ENCODE data around the gene NOXO1.
"Not testable (repeated sequence)": the region's sequence is repeated elsewhere in the genome, so short reads cannot be mapped to it uniquely, and the experiment has no call there.

The NOXO1 gene

DNA sequence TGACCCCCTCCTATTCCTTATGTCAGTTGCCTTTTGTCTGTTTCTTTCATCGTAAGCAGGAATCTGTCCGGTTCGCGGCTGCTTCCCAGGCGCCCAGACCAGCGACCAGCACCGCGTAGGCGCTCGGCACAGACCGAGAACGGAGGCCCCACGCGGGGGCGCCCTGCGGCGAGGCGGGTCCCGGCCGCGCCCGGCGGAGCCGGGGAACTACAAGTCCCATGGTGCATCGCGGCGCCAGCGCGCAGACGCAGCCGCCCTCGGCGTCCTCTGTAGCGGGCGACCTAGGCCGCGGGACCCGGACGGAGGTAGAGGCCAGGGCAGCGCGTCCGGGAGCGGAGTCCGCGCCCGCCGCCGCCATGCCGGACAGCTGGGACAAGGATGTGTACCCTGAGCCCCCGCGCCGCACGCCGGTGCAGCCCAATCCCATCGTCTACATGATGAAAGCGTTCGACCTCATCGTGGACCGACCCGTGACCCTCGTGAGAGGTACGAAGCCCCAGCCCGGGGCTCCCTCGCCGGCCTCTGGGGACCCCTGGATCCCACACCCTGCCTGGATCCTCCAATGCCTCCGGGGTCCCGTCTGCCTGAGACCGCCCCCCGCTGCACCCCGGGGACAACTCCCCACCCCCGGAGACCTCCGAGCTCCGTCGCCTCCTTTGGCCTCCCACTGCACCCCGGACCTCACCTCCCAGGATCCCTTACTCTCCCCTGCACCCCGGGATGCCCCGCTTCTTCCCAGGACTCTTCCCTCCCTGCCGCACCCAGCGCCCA lies 21.8 kb downstream of the NOXO1 start, which contains the start of gene NDUFB10:
TSS of gene NDUFB10 (plus strand) at position 270 of the 771 bp plus-strand sequence. CDS start at position 357, 87 bp downstream.
- no peak for FAIRE-seq

DNA sequence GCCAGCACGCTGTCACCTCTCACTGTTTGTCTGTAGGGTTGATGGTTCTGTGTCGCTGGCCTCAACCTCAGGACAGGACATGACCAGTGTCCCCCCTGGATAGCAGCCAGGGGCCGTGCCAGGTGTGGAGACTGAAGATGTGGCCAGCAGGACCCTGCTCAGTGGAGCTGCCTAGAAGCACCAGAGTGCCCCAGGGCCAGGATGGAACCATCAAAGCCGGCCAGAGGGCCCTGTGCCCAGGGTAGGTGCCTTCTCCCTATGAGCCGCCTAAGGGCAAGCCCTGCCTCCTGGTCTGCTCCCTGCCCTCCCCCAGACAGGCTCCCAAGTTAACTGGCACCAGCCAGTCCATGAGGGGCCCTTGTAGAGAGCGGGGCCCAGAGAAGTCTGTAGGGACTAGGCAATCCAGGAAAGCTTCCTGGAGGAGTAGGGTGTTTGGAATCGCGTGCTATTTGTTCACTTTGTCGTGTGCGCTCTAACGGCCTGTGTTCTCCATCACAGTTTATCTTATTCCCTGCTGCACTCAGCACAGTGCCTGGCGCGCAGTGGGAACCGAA lies 22.5 kb downstream of the NOXO1 start:
- FAIRE-seq: no peak

DNA sequence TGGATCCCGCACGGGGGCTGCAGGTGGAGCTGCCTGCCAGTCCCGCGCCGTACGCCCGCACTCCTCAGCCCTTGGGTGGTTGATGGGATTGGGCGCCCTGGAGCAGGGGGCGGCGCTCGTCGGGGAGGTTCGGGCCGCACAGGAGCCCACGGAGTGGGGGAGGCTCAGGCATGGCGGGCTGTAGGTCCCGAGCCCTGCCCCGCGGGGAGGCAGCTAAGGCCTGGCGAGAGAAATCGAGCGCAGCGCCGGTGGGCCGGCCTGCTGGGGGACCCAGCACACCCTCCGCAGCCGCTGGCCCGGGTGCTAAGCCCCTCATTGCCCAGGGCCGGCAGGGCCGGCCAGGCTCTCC lies 23.2 kb downstream of the NOXO1 start:
- FAIRE-seq: not testable (repeated sequence)

DNA sequence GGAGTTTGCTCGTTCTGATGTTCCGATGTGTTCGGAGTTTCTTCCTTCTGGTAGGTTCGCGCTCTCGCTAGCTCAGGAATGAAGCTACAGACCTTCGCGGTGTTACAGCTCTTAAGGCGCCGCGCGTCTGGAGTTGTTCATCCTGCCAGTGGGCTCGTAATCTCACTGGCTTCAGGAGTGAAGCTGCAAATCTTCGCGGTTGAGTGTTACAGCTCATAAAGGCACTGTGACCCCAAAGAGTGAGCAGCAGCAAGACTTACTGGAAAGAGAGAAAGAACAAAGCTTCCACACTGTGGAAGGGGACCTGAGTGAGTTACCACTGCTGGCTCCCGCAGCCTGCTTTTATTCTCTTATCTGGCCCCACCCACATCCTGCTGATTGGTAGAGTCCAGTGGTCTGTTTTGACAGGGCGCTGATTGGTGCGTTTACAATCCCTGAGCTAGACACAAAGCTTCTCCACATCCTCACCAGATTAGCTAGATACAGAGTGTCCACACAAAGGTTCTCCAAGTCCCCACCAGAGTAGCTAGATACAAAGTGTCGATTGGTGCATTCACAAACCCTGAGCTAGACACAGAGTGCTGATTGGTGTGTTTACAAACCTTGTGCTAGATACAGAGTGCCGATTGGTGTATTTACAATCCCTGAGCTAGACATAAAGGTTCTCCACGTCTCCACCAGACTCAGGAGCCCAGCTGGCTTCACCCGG lies 23.7 kb downstream of the NOXO1 start:
- not testable (repeated sequence) for FAIRE-seq

DNA sequence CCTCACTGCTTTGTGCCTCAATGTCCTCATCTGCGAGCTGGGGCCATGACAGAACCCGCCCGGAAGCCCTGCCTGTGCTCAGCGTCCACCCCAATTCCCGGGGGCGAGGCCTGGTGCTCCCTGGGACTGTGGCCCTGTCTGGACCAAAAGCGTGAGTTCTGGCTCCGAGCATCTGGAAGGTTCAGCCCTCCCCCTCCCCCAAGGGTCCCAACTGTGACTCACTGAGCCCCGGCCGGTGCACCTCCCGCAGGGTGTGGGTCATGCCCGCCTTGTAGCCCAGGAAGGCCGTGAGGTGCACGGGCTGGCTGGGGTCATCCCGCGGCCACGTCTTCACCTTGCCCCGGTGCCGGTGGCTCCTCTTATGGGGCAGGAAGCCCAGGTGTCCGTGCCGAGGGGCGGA lies 27.5 kb downstream of the NOXO1 start:
- FAIRE-seq: no peak

DNA sequence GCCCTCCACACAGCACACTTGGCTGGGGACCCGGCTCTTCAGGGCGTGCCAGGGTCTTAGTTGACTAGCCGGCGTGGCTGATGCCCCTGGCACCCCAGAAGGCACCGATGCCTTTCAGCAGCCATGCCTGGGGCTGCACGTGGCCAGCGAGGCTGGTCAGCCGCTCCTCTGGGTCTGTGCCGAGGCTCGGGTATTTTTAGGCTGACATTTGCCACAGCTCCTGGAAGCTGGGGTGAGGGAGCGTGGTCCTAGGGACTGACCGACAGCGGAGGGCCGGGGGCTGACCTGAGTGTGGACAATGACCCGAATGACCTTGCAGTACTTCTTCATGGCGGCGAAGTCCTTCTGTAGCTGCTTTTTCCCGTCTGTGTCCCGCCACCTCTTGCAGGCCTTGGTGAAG lies 30.7 kb downstream of the NOXO1 start:
- no peak for FAIRE-seq

DNA sequence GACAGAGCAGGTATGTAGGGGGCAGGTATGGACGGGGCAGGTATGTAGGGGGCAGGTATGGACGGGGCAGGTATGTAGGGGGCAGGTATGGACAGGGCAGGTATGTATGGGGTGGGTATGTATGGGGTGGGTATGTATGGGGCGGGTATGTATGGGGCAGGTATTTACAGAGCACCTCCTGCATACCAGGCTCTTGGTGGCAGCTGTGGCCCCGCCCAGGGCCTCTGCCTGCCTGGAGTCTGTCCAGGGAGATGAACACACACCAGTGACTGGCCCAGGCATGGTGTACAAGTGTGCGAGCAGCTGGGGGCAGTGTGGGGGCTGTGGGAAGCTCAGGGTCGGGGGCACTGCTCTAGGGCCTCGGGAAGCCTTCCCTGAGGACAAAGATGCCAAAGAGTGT lies 31.2 kb downstream of the NOXO1 start:
- no peak for FAIRE-seq

DNA sequence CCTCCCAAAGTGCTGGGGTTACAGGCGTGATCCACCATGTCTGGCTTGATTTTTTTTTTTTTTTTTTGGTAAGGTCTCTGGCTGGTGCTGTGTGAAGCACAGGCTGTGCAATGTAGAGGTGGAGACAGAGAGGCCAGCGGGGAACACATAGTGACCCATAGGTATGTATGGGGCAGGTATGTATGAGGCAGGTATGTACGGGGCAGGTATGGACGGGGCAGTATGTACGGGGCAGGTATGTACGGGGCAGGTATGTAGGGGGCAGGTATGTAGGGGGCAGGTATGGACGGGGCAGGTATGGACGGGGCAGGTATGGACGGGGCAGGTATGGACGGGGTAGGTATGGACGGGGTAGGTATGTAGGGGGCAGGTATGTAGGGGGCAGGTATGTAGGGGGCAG lies 31.8 kb downstream of the NOXO1 start:
- no peak for FAIRE-seq

DNA sequence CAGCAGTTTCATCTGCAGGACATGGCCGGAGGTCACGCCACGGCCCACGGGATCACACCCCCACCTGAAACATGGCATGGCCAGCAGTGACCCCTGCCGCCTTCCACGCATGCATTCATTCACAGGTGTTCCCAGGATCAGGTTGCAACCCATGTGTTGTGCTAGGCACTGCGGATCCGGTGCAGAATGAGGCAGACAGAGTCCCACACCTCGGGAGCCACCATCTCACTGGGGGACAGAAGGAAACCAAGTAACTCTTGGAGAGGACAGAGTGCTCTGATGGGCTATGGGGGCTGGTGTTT lies 33.9 kb downstream of the NOXO1 start:
- no peak for FAIRE-seq

DNA sequence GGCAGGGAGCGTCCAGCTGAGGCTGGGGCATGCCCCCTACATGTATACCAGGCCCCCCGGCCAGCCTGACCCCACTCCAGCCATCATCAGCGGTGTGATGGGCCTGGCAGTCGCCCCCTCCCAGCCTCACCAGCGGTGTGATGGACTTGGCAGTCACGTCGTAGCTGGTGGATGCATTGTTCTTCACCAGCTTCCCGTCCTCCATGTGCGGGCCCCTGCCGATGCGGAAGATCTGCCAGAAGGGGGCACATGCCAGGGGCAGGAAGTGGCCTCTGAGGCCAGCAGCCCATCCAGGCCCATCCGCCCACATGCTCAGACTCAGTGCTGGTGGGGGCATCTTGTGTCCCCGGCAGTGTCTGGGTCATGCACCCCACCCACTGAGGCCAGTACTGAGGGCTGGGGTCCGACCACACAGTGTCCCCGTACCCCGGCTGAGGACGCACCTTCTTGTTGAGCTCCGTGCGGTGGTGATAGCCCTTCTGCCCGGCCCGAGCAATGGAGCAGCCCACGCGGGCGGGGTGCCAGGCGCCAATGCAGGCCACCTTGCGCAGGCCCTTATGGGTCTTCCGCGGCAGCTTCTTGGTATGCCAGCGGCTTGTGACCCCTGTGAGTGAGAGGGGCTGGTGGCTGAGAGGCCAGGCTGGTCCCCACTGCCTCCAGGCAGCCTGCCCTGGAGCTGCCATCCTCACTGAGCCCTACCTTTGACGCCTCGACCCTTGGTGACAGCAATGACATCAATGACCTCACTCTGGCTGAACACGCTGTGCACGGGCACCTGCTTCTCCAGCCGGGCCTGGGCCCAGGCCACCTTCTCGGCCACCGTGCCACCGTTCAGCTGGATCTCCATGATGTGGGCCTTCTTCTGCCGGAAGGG lies 34.5 kb downstream of the NOXO1 start:
- no peak for FAIRE-seq

DNA sequence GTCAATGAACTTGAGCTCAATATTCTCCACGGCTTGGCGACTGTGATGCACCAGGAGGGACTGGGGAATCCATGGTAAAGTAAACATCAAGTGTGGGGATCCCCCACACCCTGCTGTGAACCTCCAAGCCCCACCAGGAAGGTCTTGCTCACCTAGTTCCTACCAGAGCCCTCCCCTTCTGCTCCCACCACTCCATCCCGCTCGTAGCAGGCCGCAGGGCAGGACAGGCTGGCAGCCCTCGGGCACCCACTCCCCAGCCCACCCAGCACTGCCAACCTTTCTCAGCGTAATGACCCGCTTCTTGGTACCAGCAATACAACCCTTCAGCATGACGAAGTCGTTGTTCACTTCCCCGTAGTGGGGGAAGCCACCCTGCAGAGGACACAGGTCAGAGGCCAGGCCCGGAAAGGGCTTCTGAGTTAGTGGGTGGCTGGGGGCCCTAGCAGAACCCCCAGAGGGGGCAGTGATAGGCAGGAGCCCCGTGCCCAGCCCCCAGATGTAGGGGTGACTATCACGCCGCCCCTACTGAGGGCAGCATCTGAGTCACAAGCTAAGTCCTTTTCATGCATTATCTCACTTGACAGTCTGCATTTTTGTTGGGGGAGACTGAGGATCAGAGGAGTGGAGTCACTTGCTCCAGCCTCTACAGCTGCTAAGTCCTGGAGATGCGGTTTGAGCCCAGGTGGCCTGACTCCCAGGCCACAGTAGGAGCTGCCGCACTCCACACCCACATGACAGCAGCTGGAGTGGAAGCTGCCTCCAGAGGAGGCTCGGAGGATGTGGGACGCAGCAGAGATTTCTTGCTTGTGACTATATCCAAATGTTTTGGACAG lies 35.5 kb downstream of the NOXO1 start:
- no peak for FAIRE-seq

DNA sequence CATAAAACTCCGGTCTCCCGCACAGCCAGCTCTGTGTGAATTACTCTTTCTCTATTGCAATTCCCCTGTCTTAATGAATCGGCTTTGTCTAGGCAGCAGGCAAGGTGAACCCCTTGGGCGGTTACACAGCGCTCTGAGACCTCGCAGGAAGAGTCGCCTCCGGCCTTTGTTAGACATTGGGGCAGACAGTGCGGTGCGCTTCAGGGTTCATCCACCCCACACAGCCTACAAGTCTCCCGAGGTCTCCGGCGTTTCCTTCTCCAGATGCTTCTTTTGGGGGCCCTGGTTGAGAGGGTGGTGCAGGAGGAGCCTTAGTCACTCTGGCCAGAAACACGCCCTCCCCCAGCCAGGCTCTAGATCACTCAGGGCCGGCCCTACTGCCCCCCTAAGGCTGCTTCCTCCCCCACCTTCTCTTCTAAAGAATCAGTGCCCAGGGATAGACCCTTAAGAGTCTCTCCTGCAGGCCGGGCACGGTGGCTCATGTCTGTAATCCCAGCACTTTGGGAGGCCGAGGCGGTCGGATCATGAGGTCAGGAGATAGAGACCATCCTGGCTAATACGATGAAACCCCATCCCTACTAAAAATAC lies 36.6 kb downstream of the NOXO1 start:
- no peak for FAIRE-seq

DNA sequence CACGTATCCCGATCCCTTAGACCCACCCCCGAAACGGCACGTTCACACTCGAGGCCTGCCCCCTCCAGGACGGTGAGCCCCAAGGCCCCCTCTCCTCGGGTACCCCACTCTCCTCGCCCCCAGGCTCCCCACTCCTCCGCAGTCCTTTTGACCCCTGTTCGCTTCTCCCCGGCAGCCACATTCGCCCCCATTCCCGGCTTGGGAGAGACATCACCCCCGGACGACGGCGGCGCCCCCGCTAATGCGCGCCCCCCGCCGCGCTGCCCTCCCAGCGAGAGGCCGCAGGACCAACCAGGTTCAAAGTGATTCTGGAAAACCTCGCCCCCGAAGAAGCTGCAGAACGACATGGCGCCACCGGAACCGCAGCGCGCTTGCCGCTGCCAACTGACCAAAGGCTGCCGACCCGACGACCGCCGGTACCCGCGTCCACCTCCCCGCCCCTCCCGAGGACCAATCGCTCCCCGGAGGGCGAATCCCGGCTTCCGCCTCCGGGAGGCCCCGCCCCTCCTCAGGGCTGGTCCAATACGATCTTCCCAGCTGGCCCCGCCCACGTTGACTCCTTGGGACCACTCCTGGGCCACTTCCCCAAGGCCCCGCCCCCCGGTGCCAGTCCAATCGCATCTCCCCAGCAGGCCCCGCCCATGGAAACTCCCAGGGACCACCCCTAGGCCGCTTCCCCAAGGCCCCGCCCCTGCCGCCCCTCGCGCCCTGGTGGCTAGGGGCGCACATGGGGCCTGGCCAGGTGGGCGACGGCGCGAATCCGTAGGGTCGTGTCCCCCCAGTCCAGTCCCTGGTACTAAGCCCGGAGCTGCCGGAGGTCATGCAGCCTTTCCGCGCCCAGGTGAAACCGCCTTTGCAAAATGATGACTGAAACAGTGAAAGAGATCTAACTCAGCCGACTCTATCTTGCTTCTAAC lies 38.2 kb downstream of the NOXO1 start, which contains the start of gene MSRB1:
TSS of gene MSRB1 (minus strand) at position 390 of the 917 bp plus-strand sequence. CDS start at position 347, 43 bp downstream.
- no peak for FAIRE-seq

DNA sequence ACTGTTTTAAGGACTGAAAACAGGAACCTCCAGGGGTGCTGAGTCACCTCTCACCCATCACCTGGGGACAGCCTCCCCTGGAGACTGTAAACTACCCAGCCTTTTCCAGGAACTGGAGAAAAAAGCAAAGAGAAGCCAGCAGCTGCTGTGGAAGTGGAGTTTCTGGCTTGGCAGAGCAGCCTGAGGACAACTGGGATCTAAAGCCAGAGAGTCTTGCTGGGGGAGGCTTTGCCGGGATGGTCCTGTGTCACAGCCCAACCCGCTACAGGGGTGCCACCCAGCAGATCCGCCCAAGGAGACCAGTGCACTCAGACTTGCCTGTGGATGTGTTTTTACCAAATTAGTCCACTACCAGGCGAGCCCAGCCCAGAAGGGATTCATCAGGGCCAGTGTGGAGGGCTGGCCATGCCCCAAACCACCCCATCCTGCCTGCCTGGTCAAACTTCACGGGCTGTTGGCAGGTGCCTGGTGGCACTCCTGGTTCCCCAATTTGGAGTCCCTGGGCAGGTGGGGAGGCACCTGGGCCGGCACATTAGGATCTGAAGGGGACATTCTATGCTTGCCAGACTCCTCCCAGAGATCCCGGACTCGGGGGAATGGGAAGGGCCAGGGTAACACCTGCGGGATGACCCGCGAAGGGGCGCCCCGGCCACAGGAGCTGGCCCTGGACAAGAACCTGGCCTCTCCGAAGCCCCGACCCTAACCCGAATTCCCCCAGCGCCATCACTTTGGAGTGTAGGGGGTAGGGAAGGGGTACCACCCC lies 39.0 kb downstream of the NOXO1 start:
- FAIRE-seq: no peak

DNA sequence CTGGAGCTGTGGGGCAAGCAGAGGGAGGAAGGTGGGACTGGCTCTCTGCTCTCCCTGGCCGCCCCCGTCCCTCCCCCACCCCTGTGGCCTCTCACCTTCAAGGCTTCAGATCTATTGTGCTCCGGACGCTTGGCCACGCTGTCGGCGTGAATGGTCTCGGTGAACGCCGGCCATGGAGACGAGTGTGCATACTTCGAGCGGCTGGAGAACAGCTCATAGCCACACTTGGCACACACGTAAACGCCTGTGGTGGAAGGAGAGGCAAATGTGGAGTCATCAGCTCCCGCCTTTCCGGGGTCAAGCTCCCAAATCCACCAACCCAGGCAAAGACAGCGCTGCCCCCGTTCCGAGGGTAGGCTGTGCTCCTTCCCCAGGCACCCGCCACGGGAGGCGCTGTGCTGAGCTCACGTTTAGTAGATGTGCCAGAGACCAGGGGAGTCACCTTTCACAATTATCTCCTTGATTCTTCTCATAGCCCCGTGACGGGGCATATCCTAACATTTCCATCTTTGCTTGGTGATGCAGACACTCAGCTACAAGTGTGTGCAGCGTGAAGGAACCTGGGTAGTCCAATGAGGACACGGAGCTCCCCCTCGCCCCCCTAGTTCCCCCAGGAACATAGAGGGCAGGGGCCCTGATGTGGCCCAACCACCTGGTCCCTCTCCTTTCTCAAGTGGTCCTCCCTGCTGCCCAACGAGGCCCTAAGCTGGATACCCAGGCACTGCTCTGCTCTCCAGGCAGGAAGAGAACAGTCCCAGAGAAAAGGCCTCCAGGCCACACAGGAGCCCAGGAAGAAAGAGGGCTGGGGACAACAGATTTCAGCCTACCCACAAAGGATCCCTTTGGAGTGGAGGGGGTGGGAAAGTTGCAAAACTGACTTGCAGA lies 39.9 kb downstream of the NOXO1 start:
- FAIRE-seq: no peak

DNA sequence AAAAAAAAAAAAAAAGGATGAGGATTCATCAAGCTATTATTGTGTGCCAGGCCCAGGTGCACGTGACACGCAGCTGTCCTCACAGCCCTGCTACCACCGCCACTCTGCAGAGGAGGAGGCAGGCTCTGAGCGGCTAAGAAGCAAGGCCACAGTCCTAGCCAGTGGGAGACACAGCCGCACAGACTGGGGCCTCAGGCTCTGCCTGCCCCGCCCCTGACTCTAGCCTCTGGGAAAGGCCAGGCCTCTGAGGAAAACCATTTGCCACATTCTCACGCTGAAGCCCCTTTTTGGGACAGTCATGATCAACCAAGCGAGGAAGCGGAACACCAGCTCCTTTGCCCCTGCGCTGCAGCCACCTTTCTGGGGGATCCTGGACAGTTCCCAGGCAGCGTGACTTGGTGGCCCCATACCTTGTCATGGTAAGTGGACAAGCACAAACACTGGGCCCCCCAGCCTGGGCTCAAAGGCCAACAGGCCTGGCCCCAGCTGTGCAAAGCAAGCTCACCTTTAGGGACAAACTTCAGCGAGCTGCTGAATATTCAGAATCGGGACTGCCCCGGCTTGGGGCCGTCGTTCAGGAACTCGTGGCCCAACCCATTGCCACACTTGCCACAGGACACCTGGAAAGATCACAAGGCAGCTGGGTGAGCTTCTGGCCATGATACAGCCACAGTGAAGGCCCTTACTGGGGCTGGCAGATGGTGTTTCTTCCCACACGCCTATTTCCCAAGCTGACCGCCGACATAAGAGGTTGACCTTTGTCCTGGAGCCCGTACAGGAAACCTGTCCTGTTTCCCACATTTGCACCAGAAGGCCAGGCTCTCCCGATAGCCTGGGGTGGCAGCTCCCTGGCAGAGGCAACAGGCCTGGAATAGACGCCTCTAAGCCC lies 40.8 kb downstream of the NOXO1 start:
- FAIRE-seq: no peak

DNA sequence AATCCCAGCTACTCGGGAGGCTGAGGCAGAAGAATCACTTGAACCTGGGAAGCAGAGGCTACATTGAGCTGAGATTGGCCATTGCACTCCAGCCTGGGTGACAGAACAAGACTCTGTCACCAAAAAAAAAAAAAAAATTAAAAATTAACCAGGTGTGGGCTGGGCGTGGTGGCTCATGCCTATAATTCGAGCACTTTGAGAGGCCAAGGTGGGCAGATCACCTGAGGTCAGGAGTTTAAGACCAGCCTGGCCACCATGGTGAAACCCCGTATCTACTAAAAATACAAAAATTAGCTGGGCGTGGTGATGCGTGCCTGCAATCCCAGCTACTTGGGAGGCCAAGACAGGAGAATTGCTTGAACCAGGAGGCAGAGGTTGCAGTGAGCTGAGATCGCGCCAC lies 41.4 kb downstream of the NOXO1 start:
- FAIRE-seq: not testable (repeated sequence)

DNA sequence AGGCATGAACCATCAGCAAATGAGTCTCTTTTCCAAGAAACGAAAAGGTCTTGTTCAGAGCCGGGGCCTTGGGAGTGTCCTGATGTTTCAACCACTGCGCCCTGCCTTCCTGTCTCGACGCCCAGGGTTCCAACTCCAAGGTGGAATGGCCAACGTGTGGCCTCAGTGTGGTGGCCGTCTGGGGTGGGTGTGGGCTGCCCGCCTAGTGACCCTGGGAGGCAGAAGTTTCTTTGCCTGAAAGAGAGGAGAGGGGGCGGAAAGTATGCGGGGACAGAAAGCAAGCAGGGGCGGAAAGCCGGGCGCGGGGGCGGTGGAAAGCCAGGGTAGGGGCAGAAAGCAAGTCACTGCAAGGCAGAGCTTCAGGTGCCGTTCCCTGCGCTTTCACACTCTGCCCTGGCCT lies 42.4 kb downstream of the NOXO1 start:
- FAIRE-seq: no peak
